HEK293 (cell line): ENCODE data around the gene RNF113B.

ENCODE experiments used
- KLF10 ChIP-seq: fragments of 450-650 bp; IDR thresholded peaks from 2 replicates; pipeline ENCODE4 v1.5.1; 2018; ENCODE audit warnings: missing biosample characterization, mild to moderate bottlenecking, missing genetic modification characterization
- OVOL3 ChIP-seq: fragments of 450-650 bp; formaldehyde crosslinking; IDR thresholded peaks from 2 replicates; pipeline ENCODE4 v1.5.1; 2016; ENCODE audit warnings: missing biosample characterization, missing genetic modification characterization
- ZNF335 ChIP-seq: fragments of 450-650 bp; formaldehyde crosslinking; conservative IDR thresholded peaks from 2 replicates; pipeline ENCODE4 v1.5.1; 2016; ENCODE audit warnings: missing biosample characterization, missing genetic modification characterization
- ZNF660 ChIP-seq: fragments of 450-650 bp; IDR thresholded peaks from 2 replicates; pipeline ENCODE4 v1.5.1; 2018; ENCODE audit warnings: missing biosample characterization, mild to moderate bottlenecking, missing genetic modification characterization
- TF ChIP-seq, protein P1 (sequence below): fragments of 450-650 bp; formaldehyde crosslinking; IDR thresholded peaks from 2 replicates; pipeline ENCODE4 v1.5.1; 2016; ENCODE audit warnings: missing biosample characterization, missing genetic modification characterization
- TF ChIP-seq, protein P2 (sequence below): fragments of 450-650 bp; IDR thresholded peaks from 2 replicates; pipeline ENCODE4 v1.5.1; 2018; ENCODE audit warnings: missing biosample characterization, missing genetic modification characterization

GRCh38 chr13:98157188-98157587 is 19.9 kb downstream of the RNF113B start:
- TF ChIP-seq KLF10, result no peak
- TF ChIP-seq, protein P1, sequence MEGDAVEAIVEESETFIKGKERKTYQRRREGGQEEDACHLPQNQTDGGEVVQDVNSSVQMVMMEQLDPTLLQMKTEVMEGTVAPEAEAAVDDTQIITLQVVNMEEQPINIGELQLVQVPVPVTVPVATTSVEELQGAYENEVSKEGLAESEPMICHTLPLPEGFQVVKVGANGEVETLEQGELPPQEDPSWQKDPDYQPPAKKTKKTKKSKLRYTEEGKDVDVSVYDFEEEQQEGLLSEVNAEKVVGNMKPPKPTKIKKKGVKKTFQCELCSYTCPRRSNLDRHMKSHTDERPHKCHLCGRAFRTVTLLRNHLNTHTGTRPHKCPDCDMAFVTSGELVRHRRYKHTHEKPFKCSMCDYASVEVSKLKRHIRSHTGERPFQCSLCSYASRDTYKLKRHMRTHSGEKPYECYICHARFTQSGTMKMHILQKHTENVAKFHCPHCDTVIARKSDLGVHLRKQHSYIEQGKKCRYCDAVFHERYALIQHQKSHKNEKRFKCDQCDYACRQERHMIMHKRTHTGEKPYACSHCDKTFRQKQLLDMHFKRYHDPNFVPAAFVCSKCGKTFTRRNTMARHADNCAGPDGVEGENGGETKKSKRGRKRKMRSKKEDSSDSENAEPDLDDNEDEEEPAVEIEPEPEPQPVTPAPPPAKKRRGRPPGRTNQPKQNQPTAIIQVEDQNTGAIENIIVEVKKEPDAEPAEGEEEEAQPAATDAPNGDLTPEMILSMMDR (tag by site-specific recombination), result no peak
- TF ChIP-seq ZNF660 (tag by site-specific recombination), result no peak
- TF ChIP-seq ZNF335, result no peak
- TF ChIP-seq, protein P2, sequence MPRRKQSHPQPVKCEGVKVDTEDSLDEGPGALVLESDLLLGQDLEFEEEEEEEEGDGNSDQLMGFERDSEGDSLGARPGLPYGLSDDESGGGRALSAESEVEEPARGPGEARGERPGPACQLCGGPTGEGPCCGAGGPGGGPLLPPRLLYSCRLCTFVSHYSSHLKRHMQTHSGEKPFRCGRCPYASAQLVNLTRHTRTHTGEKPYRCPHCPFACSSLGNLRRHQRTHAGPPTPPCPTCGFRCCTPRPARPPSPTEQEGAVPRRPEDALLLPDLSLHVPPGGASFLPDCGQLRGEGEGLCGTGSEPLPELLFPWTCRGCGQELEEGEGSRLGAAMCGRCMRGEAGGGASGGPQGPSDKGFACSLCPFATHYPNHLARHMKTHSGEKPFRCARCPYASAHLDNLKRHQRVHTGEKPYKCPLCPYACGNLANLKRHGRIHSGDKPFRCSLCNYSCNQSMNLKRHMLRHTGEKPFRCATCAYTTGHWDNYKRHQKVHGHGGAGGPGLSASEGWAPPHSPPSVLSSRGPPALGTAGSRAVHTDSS (tag by site-specific recombination), result no peak
- TF ChIP-seq OVOL3 (tag by site-specific recombination), result no peak
